Mesodermal cell (in vitro differentiated cells): ENCODE data around the gene USP37.
A peak's percentile ranks its signal among the peaks of the same experiment; 100 is the strongest.

Experiments used
- H3K27ac ChIP-seq: 2 replicates; pipeline ENCODE4 v1.7.0; 2013; ENCODE audit warnings: mild to moderate bottlenecking, low read depth, low read length, moderate library complexity; ENCODE audit not compliant: severe bottlenecking
- H3K36me3 ChIP-seq: 2 replicates; pipeline ENCODE4 v1.7.1; 2013; ENCODE audit warnings: mild to moderate bottlenecking, low read length, moderate library complexity; ENCODE audit not compliant: control insufficient read depth, insufficient read depth
- H3K4me1 ChIP-seq: one replicate; pipeline ENCODE4 v1.7.1; 2013; ENCODE audit warnings: mild to moderate bottlenecking, low read length; ENCODE audit not compliant: insufficient read depth, control insufficient read depth, poor library complexity, severe bottlenecking
- H3K4me3 ChIP-seq: 2 replicates; pipeline ENCODE4 v1.7.0; 2013; ENCODE audit warnings: low read length, control low read depth, mild to moderate bottlenecking; ENCODE audit not compliant: insufficient read depth, poor library complexity, severe bottlenecking; ENCODE audit errors: extremely low read depth
- H3K9me3 ChIP-seq: 2 replicates; pipeline ENCODE4 v1.7.1; 2013; ENCODE audit warnings: mild to moderate bottlenecking, low read length, moderate library complexity; ENCODE audit not compliant: control insufficient read depth
- WGBS, 2 experiments: methylation state at CpG; one replicate each; pipeline ENCODE4 v1.1.5; 2013; ENCODE audit warnings: missing lambda C conversion rate in 2 of 2; ENCODE audit not compliant: insufficient coverage in 2 of 2; 5-methylcytosine and 5-hydroxymethylcytosine counted together

The USP37 gene

DNA sequence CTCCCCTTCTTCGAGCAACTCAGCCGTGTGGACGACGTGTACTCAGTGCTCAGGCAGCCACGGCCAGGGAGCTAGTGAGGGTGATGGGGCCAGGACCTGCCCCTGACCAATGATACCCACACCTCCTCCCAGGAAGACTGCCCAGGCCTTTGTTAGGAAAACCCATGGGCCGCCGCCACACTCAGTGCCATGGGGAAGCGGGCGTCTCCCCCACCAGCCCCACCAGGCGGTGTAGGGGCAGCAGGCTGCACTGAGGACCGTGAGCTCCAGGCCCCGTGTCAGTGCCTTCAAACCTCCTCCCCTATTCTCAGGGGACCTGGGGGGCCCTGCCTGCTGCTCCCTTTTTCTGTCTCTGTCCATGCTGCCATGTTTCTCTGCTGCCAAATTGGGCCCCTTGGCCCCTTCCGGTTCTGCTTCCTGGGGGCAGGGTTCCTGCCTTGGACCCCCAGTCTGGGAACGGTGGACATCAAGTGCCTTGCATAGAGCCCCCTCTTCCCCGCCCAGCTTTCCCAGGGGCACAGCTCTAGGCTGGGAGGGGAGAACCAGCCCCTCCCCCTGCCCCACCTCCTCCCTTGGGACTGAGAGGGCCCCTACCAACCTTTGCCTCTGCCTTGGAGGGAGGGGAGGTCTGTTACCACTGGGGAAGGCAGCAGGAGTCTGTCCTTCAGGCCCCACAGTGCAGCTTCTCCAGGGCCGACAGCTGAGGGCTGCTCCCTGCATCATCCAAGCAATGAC is 163.6 kb downstream of the USP37 start:
- peaks cover 25% of the 10 kb centered on the region for H3K4me1 ChIP-seq
- peaks cover 45% of the 10 kb centered on the region for H3K36me3 ChIP-seq
- H3K27ac ChIP-seq, result peak overlapping the region; percentile 92
- WGBS, 2 experiments, result 92% methylated on average over 10 of the region's 16 CpGs
- H3K4me3 ChIP-seq, result no peak overlapping the region
- no peaks in the 10 kb centered on the region for H3K9me3 ChIP-seq

DNA sequence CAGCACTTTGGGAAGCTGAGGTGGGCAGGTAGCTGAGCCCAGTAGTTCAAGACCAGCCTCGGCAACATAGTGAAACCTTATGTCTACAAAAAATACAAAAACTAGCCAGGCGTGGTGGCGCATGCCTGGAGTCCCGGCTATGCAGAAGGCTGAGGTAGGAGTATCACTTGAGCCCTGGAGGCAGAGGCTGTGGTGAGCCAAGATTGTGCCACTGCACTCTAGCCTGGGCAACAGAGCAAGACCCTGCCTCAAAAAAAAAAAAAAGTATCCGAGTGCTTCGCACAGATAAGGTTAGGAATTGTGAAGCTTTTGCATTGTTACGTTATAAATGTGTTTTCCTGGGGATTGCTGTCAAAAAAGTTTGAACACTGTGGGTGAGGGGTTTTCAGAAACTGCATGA is 164.3 kb downstream of the USP37 start:
- no peaks in the 10 kb centered on the region for H3K9me3 ChIP-seq
- peaks cover 45% of the 10 kb centered on the region for H3K36me3 ChIP-seq
- no peak overlapping the region for H3K4me3 ChIP-seq
- peaks cover 25% of the 10 kb centered on the region for H3K4me1 ChIP-seq
- H3K27ac ChIP-seq, result no peak overlapping the region
- WGBS, 2 experiments, result 83 to 90% methylated on average over 5 to 7 of the region's 7 CpGs

DNA sequence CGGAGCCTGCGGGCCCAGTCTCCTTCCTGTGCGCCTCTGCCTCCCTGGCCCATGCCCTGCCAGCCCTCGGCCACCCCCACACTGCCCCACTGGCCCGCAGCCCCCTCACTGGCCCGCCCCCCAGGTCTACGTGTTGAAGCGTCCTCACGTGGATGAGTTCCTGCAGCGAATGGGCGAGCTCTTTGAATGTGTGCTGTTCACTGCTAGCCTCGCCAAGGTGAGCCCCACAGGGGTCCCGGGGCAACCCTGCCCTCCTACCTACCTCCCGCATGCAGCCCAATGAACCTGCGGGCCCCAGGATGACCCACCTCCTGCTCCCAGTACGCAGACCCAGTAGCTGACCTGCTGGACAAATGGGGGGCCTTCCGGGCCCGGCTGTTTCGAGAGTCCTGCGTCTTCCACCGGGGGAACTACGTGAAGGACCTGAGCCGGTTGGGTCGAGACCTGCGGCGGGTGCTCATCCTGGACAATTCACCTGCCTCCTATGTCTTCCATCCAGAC is 165.2 kb downstream of the USP37 start:
- Histone ChIP-seq H3K4me3 (no peak overlapping the region), H3K36me3 (peaks cover 45% of the 10 kb centered on the region), H3K27ac (no peak overlapping the region), H3K9me3 (no peaks in the 10 kb centered on the region), H3K4me1 (peaks cover 25% of the 10 kb centered on the region)
- WGBS, 2 experiments, result 94 to 96% methylated on average over 14 to 26 of the region's 26 CpGs

DNA sequence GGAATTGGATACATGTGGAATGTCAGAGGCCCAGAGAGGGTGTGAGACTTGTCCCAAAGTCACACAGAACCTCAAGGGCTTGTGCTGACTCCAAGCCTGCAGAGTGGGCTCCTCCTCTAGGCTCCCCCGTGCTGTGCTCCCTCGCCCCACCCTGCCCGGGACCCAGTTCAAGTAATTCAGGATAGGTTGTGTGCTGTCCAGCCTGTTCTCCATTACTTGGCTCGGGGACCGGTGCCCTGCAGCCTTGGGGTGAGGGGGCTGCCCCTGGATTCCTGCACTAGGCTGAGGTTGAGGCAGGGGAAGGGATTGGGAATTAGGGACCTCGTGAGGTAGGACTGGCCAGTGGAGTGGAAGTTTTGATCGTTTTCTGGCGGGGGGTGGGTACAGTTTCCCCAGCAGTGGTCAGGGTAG is 165.7 kb downstream of the USP37 start:
- Histone ChIP-seq H3K4me1 (peaks cover 26% of the 10 kb centered on the region), H3K9me3 (no peaks in the 10 kb centered on the region), H3K4me3 (no peak overlapping the region), H3K36me3 (peaks cover 45% of the 10 kb centered on the region), H3K27ac (no peak overlapping the region)
- WGBS, 2 experiments, result 95 to 100% methylated on average over 6 to 7 of the region's 8 CpGs

DNA sequence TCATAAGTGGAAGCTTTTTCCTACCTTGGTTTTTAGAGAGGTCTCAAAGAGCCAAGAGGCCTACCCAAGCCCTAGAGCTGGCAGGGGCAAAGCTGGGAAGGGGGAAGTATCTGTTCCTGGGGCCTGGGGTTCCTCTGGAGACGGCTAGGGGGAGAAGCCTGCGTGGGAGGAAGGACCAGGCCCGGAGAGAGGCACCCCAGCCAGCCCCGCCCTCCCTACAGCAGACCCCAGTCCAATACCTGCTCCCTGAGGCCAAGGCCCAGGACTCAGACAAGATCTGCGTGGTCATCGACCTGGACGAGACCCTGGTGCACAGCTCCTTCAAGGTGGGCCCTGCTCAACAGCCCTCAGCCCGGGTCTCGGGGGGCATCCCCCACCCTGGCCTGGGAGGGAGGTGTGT is 166.3 kb downstream of the USP37 start:
- H3K9me3 ChIP-seq, result no peaks in the 10 kb centered on the region
- H3K4me3 ChIP-seq, result no peak overlapping the region
- no peak overlapping the region for H3K27ac ChIP-seq
- H3K4me1 ChIP-seq, result peaks cover 28% of the 10 kb centered on the region
- WGBS, 2 experiments, result 91 to 100% methylated on average over 5 of the region's 9 CpGs
- H3K36me3 ChIP-seq, result peaks cover 45% of the 10 kb centered on the region

DNA sequence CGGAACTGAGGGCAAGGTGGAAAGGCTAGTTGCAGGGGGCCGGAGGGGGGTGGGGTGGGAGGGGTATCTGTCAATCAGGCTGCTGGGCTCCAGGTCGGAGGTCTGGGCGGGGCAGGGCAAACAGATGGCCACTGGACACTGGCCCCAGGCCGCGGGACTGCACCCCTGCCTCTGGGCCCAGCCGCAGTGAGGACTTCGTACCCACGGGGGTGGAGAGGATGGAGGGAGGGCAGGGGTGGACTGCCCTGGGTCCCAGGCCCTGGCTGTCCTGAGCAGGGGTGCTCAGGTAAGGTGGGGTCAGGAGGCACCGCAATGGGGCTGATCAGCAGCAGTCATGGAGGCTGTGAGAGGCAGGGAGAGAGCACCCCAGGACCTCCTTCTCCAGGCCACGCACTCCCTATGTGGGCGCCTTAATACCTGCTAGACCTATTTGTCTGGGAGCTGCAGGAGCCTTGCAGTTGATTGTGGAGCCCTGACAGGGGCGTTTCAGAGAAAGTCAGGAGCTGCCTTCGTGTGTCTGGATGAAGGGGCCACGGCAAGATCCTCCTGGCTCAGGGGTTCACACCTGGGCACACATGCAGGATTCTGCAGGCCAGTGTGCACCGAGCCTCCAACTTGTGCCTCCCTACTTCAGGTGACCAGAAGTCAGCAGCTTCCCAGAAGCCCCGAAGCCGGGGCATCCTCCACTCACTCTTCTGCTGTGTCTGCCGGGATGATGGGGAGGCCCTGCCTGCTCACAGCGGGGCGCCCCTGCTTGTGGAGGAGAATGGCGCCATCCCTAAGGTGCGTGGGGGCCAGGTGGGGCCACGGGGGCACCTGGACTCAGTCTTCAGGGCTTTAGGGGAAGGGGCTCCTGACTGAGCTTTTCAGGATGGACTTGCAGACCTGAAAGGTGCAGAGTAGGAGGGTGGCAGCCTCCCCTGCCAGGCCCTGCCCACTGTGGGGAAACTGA is 166.9 kb downstream of the USP37 start:
- WGBS, 2 experiments, result 60 to 68% methylated on average over 17 to 18 of the region's 24 CpGs
- no peaks in the 10 kb centered on the region for H3K9me3 ChIP-seq
- H3K4me3 ChIP-seq, result peak overlapping the region; percentile 83
- H3K4me1 ChIP-seq, result peaks cover 27% of the 10 kb centered on the region
- peaks cover 45% of the 10 kb centered on the region for H3K36me3 ChIP-seq
- H3K27ac ChIP-seq, result no peak overlapping the region
